Kidney (tissue), 14 donors: ENCODE data around the gene PCK2. TPM values are rescaled to one million over a fixed set of nuclear protein-coding genes. Genes with fewer than 3 reads are reported as not detected.

ENCODE experiments used
- DNase-seq, 5 donors: peaks; one replicate each; pipeline ENCODE4 v3.0.0-alpha.2; 2013 to 2020
- FAIRE-seq: peaks from 2 replicates; lab custom pipeline; 2012; peaks lifted over from hg19 to GRCh38; lab: Jason Lieb, UNC
- H3K27ac ChIP-seq, 2 donors: one replicate each; pipeline ENCODE4 v1.7.0; 2013; ENCODE audit warnings: low read depth in 2 of 2, low read length in 2 of 2, inconsistent platforms in 1 of 2
- H3K27me3 ChIP-seq: one replicate; pipeline ENCODE4 v1.7.1; 2013; ENCODE audit warnings: low read length, inconsistent platforms; ENCODE audit not compliant: control insufficient read depth, insufficient read depth
- H3K36me3 ChIP-seq, 3 donors: one replicate each; pipeline versions ENCODE4 v1.7.0 to v1.7.1; 2013; ENCODE audit warnings: low read length in 3 of 3, control low read depth in 1 of 3, inconsistent platforms in 1 of 3; ENCODE audit not compliant: insufficient read depth in 3 of 3, control insufficient read depth in 2 of 3
- H3K4me1 ChIP-seq, 3 donors: one replicate each; pipeline versions ENCODE4 v1.7.0 to v1.7.1; 2013; ENCODE audit warnings: low read length in 3 of 3, inconsistent platforms in 1 of 3, low read depth in 1 of 3; ENCODE audit not compliant: control insufficient read depth in 2 of 3, insufficient read depth in 2 of 3
- H3K4me3 ChIP-seq, 3 donors: one replicate each; pipeline versions ENCODE4 v1.7.0 to v1.8.1; 2013; ENCODE audit warnings: low read length in 3 of 3, control low read depth in 1 of 3, inconsistent platforms in 1 of 3
- H3K9ac ChIP-seq, 3 donors: one replicate each; pipeline versions ENCODE4 v1.7.0 to v1.7.1; 2013; ENCODE audit warnings: low read length in 3 of 3, control low read depth in 1 of 3, inconsistent platforms in 1 of 3
- H3K9me3 ChIP-seq, 3 donors: one replicate each; pipeline versions ENCODE4 v1.7.0 to v1.7.1; 2013; ENCODE audit warnings: low read length in 3 of 3, control low read depth in 1 of 3, inconsistent platforms in 1 of 3; ENCODE audit not compliant: control insufficient read depth in 2 of 3, insufficient read depth in 1 of 3
- intact Hi-C: fragments of 100-400 bp; cut with DNase I; formaldehyde crosslinking; loops from one replicate; pipeline ENCODE4 v1.11.1; 2022
- polyA plus RNA-seq: library from polyadenylated mRNA; stranded (reverse); fragments of 350-450 nt; fragmentation: Illumina TruSeq; extraction: RNeasy Lipid Tissue Mini Kit (QIAGEN cat#74804); gene quantifications from one replicate; pipeline ENCODE4 v1.2.3, GENCODE V29; 2014; ENCODE audit warnings: low read depth, low replicate concordance; ENCODE audit not compliant: insufficient read depth
- total RNA-seq: library from RNA; stranded (reverse); fragmentation: NEBNext Ultra II Directional; extraction: Animal tissue kit (Norgen Biotek cat#: 25700); gene quantifications from one replicate; pipeline ENCODE4 v1.2.1, GENCODE V29; 2021
- TF ChIP-seq, protein P1 (sequence below): IDR thresholded peaks from 3 replicates; pipeline ENCODE4 v1.5.1; 2012; ENCODE audit warnings: mild to moderate bottlenecking, moderate library complexity, borderline replicate concordance; ENCODE audit not compliant: insufficient read depth; ENCODE audit errors: extremely low read depth
- donor health status: control.
- donor health status: control.
- donor health status: control.
- donor health status: control.
- donor health status: control.
- donor health status: DM: yes; HTN: yes; CAD: no.
- donor health status: Normal renal cell carcinoma (clear cell type).

PCK2 gene
- total and polyA plus RNA-seq, 2 donors from 2014 or later = 36.1 to 140 TPM

DNA sequence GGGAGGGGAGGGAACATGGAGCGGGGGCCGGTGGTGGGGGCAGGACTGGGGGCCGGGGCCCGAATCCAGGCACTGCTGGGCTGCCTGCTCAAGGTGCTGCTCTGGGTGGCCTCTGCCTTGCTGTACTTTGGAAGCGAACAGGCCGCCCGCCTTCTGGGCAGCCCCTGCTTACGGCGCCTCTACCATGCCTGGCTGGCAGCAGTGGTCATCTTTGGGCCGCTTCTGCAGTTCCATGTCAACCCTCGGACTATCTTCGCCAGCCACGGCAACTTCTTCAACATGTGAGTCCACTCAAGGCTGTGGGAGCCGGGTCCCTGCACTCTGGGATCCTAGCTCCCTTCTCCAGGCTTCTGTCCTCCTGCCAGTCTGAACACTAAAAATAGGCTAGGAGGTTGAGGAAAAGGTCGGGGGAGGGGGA, 37.4 kb downstream of the PCK2 start:
- peak overlapping the region; percentile 32 to 90 for H3K27ac ChIP-seq
- FAIRE-seq (no peak), DNase-seq (no peak)
- TF ChIP-seq, protein P1, sequence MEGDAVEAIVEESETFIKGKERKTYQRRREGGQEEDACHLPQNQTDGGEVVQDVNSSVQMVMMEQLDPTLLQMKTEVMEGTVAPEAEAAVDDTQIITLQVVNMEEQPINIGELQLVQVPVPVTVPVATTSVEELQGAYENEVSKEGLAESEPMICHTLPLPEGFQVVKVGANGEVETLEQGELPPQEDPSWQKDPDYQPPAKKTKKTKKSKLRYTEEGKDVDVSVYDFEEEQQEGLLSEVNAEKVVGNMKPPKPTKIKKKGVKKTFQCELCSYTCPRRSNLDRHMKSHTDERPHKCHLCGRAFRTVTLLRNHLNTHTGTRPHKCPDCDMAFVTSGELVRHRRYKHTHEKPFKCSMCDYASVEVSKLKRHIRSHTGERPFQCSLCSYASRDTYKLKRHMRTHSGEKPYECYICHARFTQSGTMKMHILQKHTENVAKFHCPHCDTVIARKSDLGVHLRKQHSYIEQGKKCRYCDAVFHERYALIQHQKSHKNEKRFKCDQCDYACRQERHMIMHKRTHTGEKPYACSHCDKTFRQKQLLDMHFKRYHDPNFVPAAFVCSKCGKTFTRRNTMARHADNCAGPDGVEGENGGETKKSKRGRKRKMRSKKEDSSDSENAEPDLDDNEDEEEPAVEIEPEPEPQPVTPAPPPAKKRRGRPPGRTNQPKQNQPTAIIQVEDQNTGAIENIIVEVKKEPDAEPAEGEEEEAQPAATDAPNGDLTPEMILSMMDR = no peak
- no peaks in the 10 kb centered on the region for H3K36me3 ChIP-seq
- no peaks in the 10 kb centered on the region for H3K9me3 ChIP-seq
- H3K27me3 ChIP-seq = no peaks in the 10 kb centered on the region
- no peak overlapping the region for H3K4me3 ChIP-seq
- intact Hi-C loops = no loop called here
- peaks cover 0 to 22% (median 14%) of the 10 kb centered on the region in 3 donors for H3K4me1 ChIP-seq
- H3K9ac ChIP-seq = peak overlapping the region in 1 of 3 donors; percentile 5

DNA sequence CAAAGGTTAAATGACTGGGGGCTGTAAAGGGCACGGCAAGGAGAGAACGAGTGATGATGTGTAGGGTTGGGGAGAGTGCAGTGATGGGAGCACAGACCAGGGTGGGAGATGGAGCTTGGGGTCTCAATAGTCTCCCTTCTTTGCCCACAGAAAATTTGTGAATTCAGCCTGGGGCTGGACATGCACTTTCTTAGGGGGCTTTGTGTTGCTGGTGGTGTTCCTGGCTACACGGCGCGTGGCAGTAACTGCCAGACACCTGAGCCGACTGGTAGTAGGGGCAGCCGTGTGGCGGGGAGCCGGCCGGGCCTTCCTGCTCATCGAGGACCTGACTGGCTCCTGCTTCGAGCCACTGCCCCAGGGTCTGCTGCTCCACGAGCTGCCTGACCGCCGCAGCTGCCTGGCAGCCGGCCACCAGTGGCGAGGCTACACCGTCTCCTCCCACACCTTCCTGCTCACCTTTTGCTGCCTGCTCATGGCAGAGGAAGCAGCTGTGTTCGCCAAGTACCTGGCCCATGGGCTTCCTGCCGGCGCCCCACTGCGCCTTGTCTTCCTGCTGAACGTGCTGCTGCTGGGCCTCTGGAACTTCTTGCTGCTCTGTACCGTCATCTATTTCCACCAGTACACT, 38.1 kb downstream of the PCK2 start:
- Histone ChIP-seq H3K4me3 (no peak overlapping the region), H3K27me3 (no peaks in the 10 kb centered on the region), H3K27ac (peak overlapping the region; percentile 32 to 90), H3K36me3 (peaks cover 0 to under 1% (median 0%) of the 10 kb centered on the region in 3 donors), H3K9me3 (no peaks in the 10 kb centered on the region), H3K4me1 (peaks cover 0 to 29% (median 21%) of the 10 kb centered on the region in 3 donors), H3K9ac (peak overlapping the region in 1 of 3 donors; percentile 5)
- TF ChIP-seq, protein P1 = no peak
- DNase-seq (peak in 4 of 5 donors; percentile 14 to 87 (median 28)), FAIRE-seq (no peak)
- intact Hi-C loops = no loop called here

DNA sequence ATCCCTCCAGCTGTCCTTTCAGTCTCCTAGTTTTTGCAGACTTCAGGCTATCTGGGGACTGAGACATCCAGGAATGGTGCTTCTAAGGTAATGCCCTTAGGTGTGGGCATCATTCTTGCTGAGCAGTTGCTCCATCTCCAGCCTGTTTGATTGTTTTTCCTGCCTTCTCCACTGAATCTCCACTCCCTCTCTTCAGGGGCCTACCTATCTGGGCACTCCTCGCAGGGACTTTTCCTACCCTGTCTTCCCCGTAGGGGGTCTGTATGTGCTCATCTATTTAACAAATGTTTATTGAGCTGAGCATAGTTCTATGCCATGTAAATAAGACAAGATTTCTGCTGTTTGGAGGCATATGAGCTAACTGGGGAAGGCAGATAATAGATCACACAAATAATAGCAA, 38.9 kb downstream of the PCK2 start:
- Histone ChIP-seq H3K4me1 (peaks cover 0 to 34% (median 25%) of the 10 kb centered on the region in 3 donors), H3K4me3 (no peak overlapping the region), H3K9me3 (no peaks in the 10 kb centered on the region), H3K36me3 (peaks cover 0 to 8% (median 4%) of the 10 kb centered on the region in 3 donors), H3K27ac (peak overlapping the region in 1 of 2 donors; percentile 90), H3K27me3 (no peaks in the 10 kb centered on the region), H3K9ac (peak overlapping the region in 1 of 3 donors; percentile 12)
- intact Hi-C loops = no loop called here
- TF ChIP-seq, protein P1 = no peak
- DNase-seq (no peak), FAIRE-seq (no peak)
